HCT116 (cell line): ENCODE measurements around the gene LRRFIP1. TPM values are rescaled to one million over a fixed set of nuclear protein-coding genes. Genes with fewer than 3 reads are reported as not detected.

Experiments
- ATAC-seq: fragments of 200-7000 bp; cut with Tn5 transposase; 2 replicates; pipeline ENCODE4 v1.9.1; 2020; ENCODE audit warnings: mild to moderate bottlenecking, moderate library complexity
- BruUV-seq: library from RNA; stranded (reverse); fragments of 400-500 nt; replicated peaks from 2 replicates; lab custom pipeline; 2021; lab: Mats Ljungman, UMichigan
- CTCF ChIA-PET: fragments of 300-600 bp; sonication (Branson Sonifier 250); formaldehyde crosslinking; loops from one replicate; lab custom pipeline; 2021; ENCODE audit warnings: antibody characterized with exemption; lab: Charles Lee
- POLR2A ChIA-PET: fragments of 300-600, 350-600 bp; sonication (Branson Sonifier 250); formaldehyde crosslinking; loops from one replicate; lab custom pipeline; 2021; ENCODE audit warnings: antibody characterized with exemption; lab: Charles Lee
- RAD21 ChIA-PET, 2 experiments: fragments of 300-600 bp; sonication (Branson Sonifier 250); formaldehyde crosslinking; loops; one replicate each; lab custom pipeline; 2023; ENCODE audit warnings: low total read pairs in 2 of 2; ENCODE audit not compliant: uncharacterized antibody in 2 of 2, unreplicated experiment in 2 of 2, low non-redundant PET in 1 of 2; lab: Charles Lee
- DNase-seq: peaks from one replicate; pipeline ENCODE4 v3.0.0-alpha.2; 2010; ENCODE audit warnings: low read depth, low spot score
- H2AFZ ChIP-seq: fragments of 200-600 bp; shearing (Covaris generic), sonication (generic); 2 replicates; pipeline ENCODE4 v1.6.1; 2017; ENCODE audit warnings: low read depth, mixed run types, mixed read lengths, antibody characterized with exemption, low read length; ENCODE audit not compliant: poor library complexity, severe bottlenecking
- H3K27ac ChIP-seq: 2 replicates; pipeline ENCODE4 v1.5.1; 2012; ENCODE audit warnings: low read depth, low read length
- H3K27me3 ChIP-seq: fragments of 200-600 bp; sonication (generic); 2 replicates; pipeline ENCODE4 v1.6.1; 2016; ENCODE audit warnings: mixed run types, low read length, mixed read lengths; ENCODE audit not compliant: insufficient read depth
- H3K36me3 ChIP-seq, 2 experiments: fragments of 200-500 bp in 1 of 2; fragments of 200-600 bp in 1 of 2; sonication (Bioruptor generic) in 1 of 2; sonication (generic) in 1 of 2; 2 replicates each; pipeline versions ENCODE4 v1.5.1 to v1.6.1; 2014 to 2016; ENCODE audit warnings: low read length in 2 of 2, inconsistent platforms in 1 of 2, mixed read lengths in 1 of 2, mixed run types in 1 of 2; ENCODE audit not compliant: insufficient read depth in 2 of 2, control insufficient read depth in 1 of 2
- H3K4me1 ChIP-seq, 2 experiments: fragments of 200-600 bp in 1 of 2; sonication (generic) in 1 of 2; 2 replicates each; pipeline versions ENCODE4 v1.5.1 to v1.6.1; 2012 to 2017; ENCODE audit warnings: low read length in 2 of 2, inconsistent platforms in 1 of 2, mild to moderate bottlenecking in 1 of 2, mixed read lengths in 1 of 2, mixed run types in 1 of 2, moderate library complexity in 1 of 2; ENCODE audit not compliant: insufficient read depth in 2 of 2, control insufficient read depth in 1 of 2
- H3K4me2 ChIP-seq: fragments of 200-600 bp; sonication (generic); 2 replicates; pipeline ENCODE4 v1.6.1; 2017; ENCODE audit warnings: mixed run types, low read length, mixed read lengths
- H3K4me3 ChIP-seq, 2 experiments: fragments of 200-600 bp in 1 of 2; sonication (generic) in 1 of 2; replicated peaks in 1 of 2; 2 replicates each; pipeline ENCODE4 v1.5.1; 2011 to 2016; ENCODE audit warnings: low read length in 2 of 2, control low read depth in 1 of 2, low read depth in 1 of 2, mild to moderate bottlenecking in 1 of 2, mixed read lengths in 1 of 2, mixed run types in 1 of 2
- H3K79me2 ChIP-seq: fragments of 200-600 bp; sonication (generic); 2 replicates; pipeline ENCODE4 v1.6.1; 2017; ENCODE audit warnings: mild to moderate bottlenecking, mixed run types, low read length, moderate library complexity, mixed read lengths; ENCODE audit not compliant: insufficient read depth
- H3K9ac ChIP-seq: fragments of 200-600 bp; sonication (generic); 2 replicates; pipeline ENCODE4 v1.6.1; 2016; ENCODE audit warnings: low read length, mixed read lengths
- H3K9me2 ChIP-seq: fragments of 200-600 bp; sonication (generic), shearing (Covaris generic); 2 replicates; pipeline ENCODE4 v1.6.1; 2017; ENCODE audit warnings: mixed run types, mild to moderate bottlenecking, moderate library complexity; ENCODE audit not compliant: insufficient read depth
- H3K9me3 ChIP-seq, 2 experiments: fragments of 200-500 bp in 1 of 2; fragments of 200-600 bp in 1 of 2; sonication (Bioruptor generic) in 1 of 2; sonication (generic) in 1 of 2; 2 replicates each; pipeline ENCODE4 v1.6.1; 2014 to 2017; ENCODE audit warnings: low read length in 2 of 2, mixed read lengths in 2 of 2, inconsistent platforms in 1 of 2, low read depth in 1 of 2, mild to moderate bottlenecking in 1 of 2, mixed run types in 1 of 2, moderate library complexity in 1 of 2; ENCODE audit not compliant: control insufficient read depth in 1 of 2, insufficient read depth in 1 of 2
- H4K20me1 ChIP-seq: fragments of 200-600 bp; sonication (generic), shearing (Covaris generic); 2 replicates; pipeline ENCODE4 v1.6.1; 2017; ENCODE audit warnings: mixed run types, mild to moderate bottlenecking, moderate library complexity; ENCODE audit not compliant: insufficient read depth
- ATF3 ChIP-seq: IDR thresholded peaks from 2 replicates; pipeline ENCODE4 v1.6.1; 2012
- CBX3 ChIP-seq: IDR thresholded peaks from 2 replicates; pipeline ENCODE4 v1.6.1; 2012; ENCODE audit warnings: low read depth
- CEBPB ChIP-seq: IDR thresholded peaks from 2 replicates; pipeline ENCODE4 v1.6.1; 2012; ENCODE audit warnings: low read depth
- CTCF ChIP-seq, 3 experiments: fragments of 200-600 bp in 1 of 3; sonication (generic) in 1 of 3; IDR thresholded peaks in 2 of 3; conservative IDR thresholded peaks in 1 of 3; 2 replicates each; pipeline ENCODE4 v1.5.1; 2012 to 2017; ENCODE audit warnings: low read depth in 2 of 3, low read length in 2 of 3, antibody characterized with exemption in 1 of 3, borderline replicate concordance in 1 of 3, control low read depth in 1 of 3, mild to moderate bottlenecking in 1 of 3, mixed read lengths in 1 of 3, mixed run types in 1 of 3, moderate library complexity in 1 of 3; ENCODE audit not compliant: insufficient read depth in 1 of 3
- EGR1 ChIP-seq: IDR thresholded peaks from 2 replicates; pipeline ENCODE4 v1.6.1; 2012; ENCODE audit warnings: low read depth
- ELF1 ChIP-seq: IDR thresholded peaks from 2 replicates; pipeline ENCODE4 v1.6.1; 2012; ENCODE audit warnings: low read depth, borderline replicate concordance
- EZH2 ChIP-seq: fragments of 200-600 bp; sonication (generic); IDR thresholded peaks from 2 replicates; pipeline ENCODE4 v1.6.1; 2017; ENCODE audit warnings: antibody characterized with exemption, mixed run types
- EZH2phosphoT487 ChIP-seq: fragments of 200-600 bp; IDR thresholded peaks from 2 replicates; pipeline ENCODE4 v1.6.1; 2018; ENCODE audit warnings: antibody characterized with exemption, borderline replicate concordance
- JUND ChIP-seq: IDR thresholded peaks from 2 replicates; pipeline ENCODE4 v1.6.1; 2012
- POLR2A ChIP-seq: IDR thresholded peaks from 2 replicates; pipeline ENCODE4 v1.7.0; 2011; ENCODE audit warnings: borderline replicate concordance; ENCODE audit not compliant: insufficient read depth, insufficient read length; ENCODE audit errors: extremely low read depth
- POLR2AphosphoS5 ChIP-seq: IDR thresholded peaks from 2 replicates; pipeline ENCODE4 v1.6.1; 2011; ENCODE audit warnings: mild to moderate bottlenecking, low read depth, low read length, moderate library complexity
- RAD21 ChIP-seq: IDR thresholded peaks from 2 replicates; pipeline ENCODE4 v1.6.1; 2012; ENCODE audit warnings: low read depth, mild to moderate bottlenecking
- REST ChIP-seq: IDR thresholded peaks from 2 replicates; pipeline ENCODE4 v1.6.1; 2012; ENCODE audit warnings: low read depth
- SIN3A ChIP-seq: IDR thresholded peaks from 2 replicates; pipeline ENCODE4 v1.6.1; 2012; ENCODE audit warnings: low read depth
- SP1 ChIP-seq: IDR thresholded peaks from 2 replicates; pipeline ENCODE4 v1.6.1; 2012; ENCODE audit warnings: low read depth
- SRF ChIP-seq: IDR thresholded peaks from 2 replicates; pipeline ENCODE4 v1.6.1; 2012; ENCODE audit warnings: low read depth
- TCF7L2 ChIP-seq: IDR thresholded peaks from 2 replicates; pipeline ENCODE4 v1.7.0; 2011; ENCODE audit warnings: borderline replicate concordance, inconsistent platforms; ENCODE audit not compliant: insufficient read depth, insufficient read length; ENCODE audit errors: extremely low read depth
- YY1 ChIP-seq: IDR thresholded peaks from 2 replicates; pipeline ENCODE4 v1.6.1; 2011; ENCODE audit warnings: low read length, low read depth, moderate library complexity, mild to moderate bottlenecking; ENCODE audit not compliant: insufficient replicate concordance; ENCODE audit errors: extremely low read depth
- ZBTB33 ChIP-seq: IDR thresholded peaks from 2 replicates; pipeline ENCODE4 v1.6.1; 2011; ENCODE audit warnings: mild to moderate bottlenecking, low read length, moderate library complexity; ENCODE audit not compliant: insufficient replicate concordance; ENCODE audit errors: extremely low read depth
- ZNF274 ChIP-seq: fragments of 200-500 bp; sonication (Bioruptor generic); IDR thresholded peaks from 2 replicates; pipeline ENCODE4 v1.6.1; 2014; ENCODE audit warnings: mild to moderate bottlenecking, low read depth, low read length, inconsistent platforms
- intact Hi-C: fragments of 100-400 bp; cut with micrococcal nuclease; formaldehyde crosslinking; loops from 2 replicates; pipeline ENCODE4 v1.10.0; 2022
- total RNA-seq: library from RNA; stranded (reverse); gene quantifications from one replicate; pipeline ENCODE4 v1.2.1, GENCODE V29; 2021; ENCODE audit not compliant: unreplicated experiment

The LRRFIP1 gene
- total RNA-seq, 1 experiment from 2014 or later, result 76.9 TPM

DNA sequence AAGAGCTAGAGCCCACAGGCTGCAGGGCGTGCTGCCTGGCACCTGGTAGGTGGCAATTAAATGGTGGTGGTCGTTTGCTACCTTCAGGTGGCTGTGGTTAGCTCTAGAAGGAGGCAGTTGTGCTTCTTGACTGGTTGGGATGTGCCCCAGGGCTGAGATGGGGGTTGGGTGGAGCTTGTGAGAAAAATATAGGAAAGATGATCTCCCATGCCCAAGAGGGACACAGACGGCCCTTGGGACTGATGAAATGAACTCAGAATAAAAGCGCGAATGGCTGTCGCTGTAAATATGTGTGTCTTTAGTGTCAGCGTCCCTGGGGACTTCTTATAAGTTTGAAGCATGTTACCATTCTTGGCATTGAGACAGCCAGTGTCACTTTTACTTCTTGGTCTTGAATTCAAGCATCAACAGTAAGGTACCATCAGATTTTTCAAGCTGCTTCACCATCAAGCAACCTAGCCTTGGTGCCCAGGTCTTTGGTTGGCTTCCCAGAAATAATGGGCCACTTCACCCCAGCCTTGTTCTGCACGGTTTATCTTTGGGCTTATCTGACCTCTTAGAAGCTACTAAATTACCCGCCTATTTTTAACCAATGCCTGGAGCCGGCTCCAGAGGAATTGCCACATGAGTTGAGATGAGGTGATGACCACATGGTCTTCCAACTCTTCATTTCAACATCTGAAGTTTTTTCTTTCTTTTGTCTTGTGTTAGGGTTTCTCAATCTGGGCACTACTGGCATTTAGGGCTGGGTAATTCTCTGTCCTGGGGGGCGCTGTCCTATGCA is 11.9 kb downstream of the LRRFIP1 start:
- H2AFZ ChIP-seq, result no peak overlapping the region
- ATAC-seq, result no peak
- BruUV-seq, result no TSS peak
- intact Hi-C loops, result no loop called here
- POLR2A ChIA-PET, result no interaction called here
- H3K9me2 ChIP-seq, result no peaks in the 10 kb centered on the region
- no peak overlapping the region for H3K27ac ChIP-seq
- TF ChIP-seq SRF (no peak), CTCF (IDR thresholded peaks at IDR 0.05 in 2 of 3, conservative IDR thresholded peaks at IDR 0.05 in 1 of 3; ENCODE audit: borderline replicate concordance in 1 of 3, insufficient read depth in 1 of 3, low read depth in 2 of 3, low read length in 2 of 3) (no peak), POLR2AphosphoS5 (no peak), ZNF274 (no peak), REST (no peak), CBX3 (no peak), TCF7L2 (no peak), ELF1 (no peak), EZH2phosphoT487 (no peak), YY1 (no peak), CEBPB (no peak), POLR2A (no peak), RAD21 (no peak), ATF3 (no peak), EGR1 (no peak), ZBTB33 (no peak), SIN3A (no peak), SP1 (no peak), EZH2 (no peak), JUND (no peak)
- RAD21 ChIA-PET, result no interaction called here
- no peaks in the 10 kb centered on the region for H3K79me2 ChIP-seq
- DNase-seq, result no peak
- H3K36me3 ChIP-seq, result no peaks in the 10 kb centered on the region
- H3K4me1 ChIP-seq, result no peaks in the 10 kb centered on the region
- CTCF ChIA-PET, result no interaction called here
- H4K20me1 ChIP-seq, result no peaks in the 10 kb centered on the region
- no peak overlapping the region for H3K4me2 ChIP-seq
- no peaks in the 10 kb centered on the region for H3K9me3 ChIP-seq
- H3K27me3 ChIP-seq, result peaks cover 11% of the 10 kb centered on the region; the same call in 1 of the 2 replicates
- no peak overlapping the region for H3K4me3 ChIP-seq
- no peak overlapping the region for H3K9ac ChIP-seq
